ENCODE data around the gene MAST2.
"Not testable (repeated sequence)": the region's sequence is repeated elsewhere in the genome, so short reads cannot be mapped to it uniquely, and the experiment has no call there.

The MAST2 gene

GRCh38 chr1:45908611-45909140 lies 105.3 kb downstream of the MAST2 start:
- no peak for DNase-seq

- DNase-seq = no peak
These were observed 108.2 kb downstream of the MAST2 start for GRCh38 chr1:45911634-45912033.

GRCh38 chr1:45913183-45913683 lies 109.8 kb downstream of the MAST2 start:
- no peak for DNase-seq

DNA sequence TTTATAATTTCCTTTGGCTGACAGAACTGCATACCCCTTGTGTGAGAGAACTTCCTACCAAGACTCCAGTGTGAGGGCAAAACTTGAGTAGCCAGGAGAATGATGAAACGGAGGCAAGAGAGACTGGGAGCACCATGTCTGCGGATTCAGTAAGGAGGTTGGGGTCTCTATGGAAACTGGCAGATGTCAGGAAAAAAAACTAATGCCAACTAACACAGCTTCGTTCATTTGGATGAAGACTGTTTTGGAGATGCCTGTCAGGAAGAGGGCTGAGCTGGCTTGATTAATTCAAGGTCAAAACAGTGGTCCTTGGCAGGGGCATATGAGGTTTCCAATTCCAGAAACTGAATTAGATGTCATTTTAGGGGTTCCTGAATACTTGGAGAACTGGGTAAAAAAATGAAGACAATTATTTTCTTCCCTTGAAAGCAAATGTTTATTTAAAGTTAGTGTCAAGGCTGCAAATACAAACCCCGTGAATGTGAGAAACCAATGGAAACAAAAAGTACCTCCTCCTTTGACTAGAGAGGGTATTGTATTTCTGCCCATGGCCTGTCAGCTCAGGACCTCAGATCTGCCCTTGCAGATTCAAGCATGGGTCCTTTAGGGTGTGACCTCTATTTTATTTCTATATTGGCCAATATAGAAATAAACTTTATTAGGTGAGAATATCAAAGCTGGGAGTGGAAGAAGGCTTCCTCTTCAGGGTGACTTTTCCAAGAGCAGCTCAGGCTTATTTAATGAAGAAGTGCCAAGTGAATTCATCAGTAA lies 110.5 kb downstream of the MAST2 start:
- no peak for DNase-seq

DNA sequence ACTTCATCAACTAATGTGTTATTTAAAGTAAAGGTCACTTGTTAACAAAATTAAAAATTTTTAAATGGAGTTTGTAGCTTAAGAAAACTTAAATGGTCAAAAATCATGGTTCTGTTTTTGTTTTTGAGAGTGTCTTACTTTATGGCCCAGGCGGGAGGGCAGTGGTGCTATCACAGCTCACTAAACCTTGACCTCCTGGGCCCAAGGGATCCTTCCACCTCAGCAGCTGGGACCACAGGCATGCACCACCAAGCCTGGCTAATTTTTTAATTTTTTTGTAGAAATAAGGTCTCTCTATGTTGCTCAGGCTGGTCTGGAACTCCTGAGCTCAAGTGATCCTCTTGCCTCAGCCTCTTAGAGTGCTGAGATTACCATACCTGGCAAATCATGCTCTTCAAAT lies 111.4 kb downstream of the MAST2 start:
- no peak for DNase-seq

GRCh38 chr1:45922374-45922773 lies 119.0 kb downstream of the MAST2 start:
- no peak for DNase-seq

- no peak for DNase-seq
These were observed 119.4 kb downstream of the MAST2 start for GRCh38 chr1:45922813-45923212.

DNA sequence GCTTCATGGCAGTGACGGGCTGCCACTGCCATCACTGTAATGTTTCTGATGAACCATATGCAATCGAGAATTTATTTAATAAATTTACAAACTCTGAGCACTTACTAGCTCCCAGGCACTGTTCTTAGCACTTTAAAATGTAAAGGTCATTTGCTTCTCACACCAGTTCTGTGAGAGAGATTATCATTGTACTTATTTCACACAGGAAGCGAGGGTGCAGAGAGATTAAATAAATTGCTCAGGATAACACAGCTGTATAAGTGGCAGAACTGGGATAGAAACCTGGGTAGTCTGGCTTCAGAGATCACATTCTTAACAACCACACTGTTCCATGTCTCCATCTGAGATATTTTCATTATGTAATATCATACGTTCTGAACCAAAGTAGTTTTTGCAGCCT lies 119.9 kb downstream of the MAST2 start:
- DNase-seq = no peak

- no peak for DNase-seq
These were observed 121.3 kb downstream of the MAST2 start for GRCh38 chr1:45924736-45925135.

DNA sequence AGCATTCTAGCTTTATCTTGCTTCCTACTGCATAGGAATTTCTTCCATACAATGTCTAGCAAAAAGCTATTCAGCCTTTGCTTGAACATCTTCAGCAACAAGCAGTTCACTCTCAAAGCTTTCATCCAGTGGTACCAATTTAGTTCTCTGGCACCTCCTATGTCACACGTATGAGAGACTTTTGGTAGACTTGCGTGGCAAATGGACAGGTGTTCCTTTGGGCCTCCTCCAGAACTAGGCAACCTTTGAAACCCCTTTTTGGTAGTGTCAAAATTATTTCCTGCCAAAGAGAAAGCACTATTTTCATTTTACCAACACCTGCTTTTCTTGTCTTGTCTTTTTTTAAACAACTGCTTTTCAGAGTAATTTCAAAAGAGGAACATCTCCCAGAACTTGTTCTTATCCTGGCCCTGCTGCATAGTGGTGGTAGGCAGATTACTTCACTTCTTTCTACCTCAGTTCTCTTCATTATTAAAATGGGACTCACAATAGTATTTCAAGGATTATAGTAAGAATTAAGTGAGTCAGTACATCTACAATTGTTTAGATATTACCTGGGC lies 122.4 kb downstream of the MAST2 start:
- no peak for DNase-seq

DNA sequence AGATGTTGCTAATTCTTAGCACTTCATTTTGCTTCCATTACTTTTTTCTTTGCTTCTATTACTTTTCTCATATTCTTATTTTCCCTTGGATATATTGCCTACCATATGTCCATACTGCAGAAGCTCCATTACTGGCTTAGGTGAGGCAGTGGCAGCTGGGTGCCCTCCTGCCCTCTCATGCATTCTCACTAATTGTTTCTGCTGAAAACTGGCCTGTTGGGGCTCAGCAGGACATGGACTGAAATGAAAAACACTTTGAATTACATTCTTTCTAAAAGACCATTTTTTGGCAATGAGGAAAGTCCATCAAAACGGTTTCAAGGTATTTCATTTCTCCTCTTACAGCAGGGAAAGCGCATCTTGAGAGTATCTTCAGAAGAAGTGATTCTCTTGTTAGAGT lies 122.9 kb downstream of the MAST2 start:
- no peak for DNase-seq

DNA sequence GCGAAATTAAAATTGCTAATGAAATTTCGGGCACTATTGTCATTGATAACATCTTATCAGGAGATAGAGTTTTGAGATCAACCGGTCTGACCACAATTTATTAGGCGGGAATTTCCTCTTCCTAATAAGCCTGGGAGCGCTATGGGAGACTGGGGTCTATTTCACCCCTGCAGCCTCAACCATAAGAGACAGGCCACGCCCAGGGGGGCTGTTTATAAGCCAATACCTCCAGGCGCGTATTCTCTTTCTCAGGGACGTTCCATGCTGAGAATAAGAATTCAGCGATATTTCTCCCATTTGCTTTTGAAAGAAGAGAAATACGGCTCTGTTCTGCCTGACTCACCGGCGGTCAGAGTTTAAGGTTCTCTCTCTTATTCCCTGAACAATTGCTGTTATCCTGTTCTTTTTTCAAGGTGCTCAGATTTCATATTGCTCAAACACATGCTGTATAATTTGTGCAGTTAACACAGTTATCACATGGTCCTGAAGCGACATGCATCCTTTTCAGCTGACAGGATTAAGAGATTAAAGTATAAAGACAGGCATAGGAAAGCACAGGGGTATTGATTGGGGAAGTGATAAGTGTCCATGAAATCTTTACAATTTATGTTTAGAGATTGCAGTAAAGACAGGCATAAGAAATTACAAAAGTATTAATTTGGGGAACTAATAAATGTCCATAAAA lies 124.0 kb downstream of the MAST2 start:
- DNase-seq = not testable (repeated sequence)

GRCh38 chr1:45928486-45929205 lies 125.2 kb downstream of the MAST2 start:
- no peak for DNase-seq

DNA sequence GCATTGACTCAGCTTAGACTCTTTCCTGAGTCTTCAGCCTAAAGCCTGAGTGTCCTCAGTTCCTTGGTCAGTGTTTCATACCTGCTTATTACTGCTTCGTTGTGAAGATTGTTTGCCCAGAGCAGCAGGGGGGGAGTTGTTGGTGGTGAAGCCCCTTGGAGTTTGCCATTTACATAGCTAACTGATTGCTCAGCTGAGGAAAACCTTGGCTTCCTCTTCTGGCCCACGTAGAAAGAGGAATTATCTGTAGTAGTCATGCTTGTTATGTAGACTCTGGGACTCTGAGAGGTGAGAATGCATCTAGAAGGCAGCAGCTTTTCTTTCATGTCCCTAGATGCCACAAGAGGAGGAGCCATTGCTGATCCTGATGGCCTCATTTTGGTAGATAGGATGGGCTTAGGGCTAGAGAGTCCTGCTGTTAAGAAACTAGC lies 125.9 kb downstream of the MAST2 start:
- no peak for DNase-seq

DNA sequence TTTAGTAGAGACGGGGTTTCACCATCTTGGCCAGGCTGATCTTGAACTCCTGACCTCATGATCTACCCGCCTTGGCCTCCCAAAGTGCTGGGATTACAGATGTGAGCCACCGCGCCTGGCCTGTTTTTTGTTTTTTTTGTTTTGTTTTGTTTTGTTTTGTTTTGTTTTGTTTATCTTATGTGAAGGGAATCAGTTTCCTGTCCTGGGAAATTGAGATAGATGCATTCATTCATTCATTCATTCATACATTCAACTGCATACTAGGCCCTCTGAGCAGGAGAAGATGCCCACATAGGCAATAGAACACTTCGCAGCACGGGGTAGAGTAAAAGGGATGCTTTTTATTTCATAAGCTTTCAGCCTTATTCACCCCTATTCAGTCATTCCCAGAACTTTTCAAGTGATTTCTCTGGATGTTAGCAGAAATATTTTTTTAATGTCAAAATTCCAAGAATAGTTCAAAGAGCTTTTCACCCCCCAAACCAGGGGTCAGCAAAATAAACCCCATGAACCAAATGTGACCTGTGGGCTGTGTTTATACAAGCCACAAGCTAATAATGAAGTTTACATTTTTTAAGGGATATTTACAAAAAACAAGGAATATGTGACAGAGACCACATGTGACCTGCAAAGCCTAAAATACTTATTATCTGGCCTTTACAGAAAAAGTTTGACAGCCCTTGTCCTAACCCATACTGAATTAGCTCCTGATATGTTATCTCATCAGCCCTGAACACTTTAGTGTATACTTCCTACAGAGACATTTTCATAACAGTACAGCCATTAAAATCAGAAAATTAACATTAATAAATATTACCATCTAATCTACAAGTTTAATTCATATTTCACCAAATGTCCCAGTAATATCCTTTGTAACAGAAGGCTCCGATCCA lies 127.1 kb downstream of the MAST2 start:
- DNase-seq = no peak

DNA sequence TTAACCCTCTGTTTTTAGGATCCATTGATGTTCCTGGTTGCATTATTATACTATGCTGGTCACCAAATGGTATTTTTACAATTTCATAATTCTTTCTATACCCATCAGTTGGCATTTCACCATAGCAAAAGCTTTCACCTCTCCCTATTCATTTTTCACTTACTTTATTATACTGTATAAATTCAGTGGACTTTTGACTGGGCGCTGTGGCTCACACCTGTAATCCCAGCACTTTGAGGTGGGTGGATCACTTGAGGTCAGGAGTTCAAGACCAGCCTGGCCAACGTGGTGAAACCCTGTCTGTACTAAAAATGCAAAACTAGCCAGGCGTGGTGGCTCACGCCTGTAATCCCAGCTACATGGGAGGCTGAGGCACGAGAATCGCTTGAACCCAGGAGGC lies 128.8 kb downstream of the MAST2 start:
- DNase-seq = not testable (repeated sequence)

DNA sequence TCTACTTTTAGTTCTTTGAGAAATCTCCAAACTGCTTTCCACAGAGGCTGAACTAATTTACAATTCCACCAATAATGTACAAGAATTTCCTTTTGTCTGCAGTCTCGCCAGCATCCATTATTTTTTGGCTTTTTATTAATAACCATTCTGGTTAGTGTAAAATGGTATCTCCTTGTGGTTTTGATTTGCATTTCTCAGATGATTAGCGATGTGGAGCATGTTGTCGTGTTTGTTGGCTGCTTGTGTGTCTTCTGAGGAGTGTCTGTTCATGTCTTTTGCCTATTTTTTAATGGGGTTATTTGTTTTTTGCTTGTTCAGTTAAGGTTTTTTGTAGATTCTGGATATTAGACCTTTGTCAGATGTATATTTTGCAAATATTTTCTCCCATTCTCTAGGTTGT lies 131.5 kb downstream of the MAST2 start:
- DNase-seq = no peak

DNA sequence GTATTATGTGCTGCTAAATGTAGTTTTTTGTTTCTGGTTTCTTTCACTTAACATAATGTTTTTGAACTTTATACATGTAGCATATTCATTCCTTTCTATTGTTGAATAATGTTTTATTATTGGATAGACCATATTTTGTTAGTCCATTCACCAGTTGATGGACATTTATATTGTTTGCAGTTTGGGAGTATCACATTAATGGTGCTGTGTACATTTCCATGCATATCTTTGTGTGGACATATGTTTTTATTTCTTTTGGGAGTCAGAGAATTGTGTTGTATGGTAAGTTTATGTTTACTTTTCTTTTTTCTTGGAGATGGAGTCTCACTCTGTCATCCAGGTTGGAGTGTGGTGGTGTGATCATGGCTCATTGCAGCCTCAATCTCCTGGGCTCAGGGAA lies 134.6 kb downstream of the MAST2 start:
- no peak for DNase-seq

- DNase-seq = no peak
These were observed 139.0 kb downstream of the MAST2 start for GRCh38 chr1:45942411-45942810.

DNA sequence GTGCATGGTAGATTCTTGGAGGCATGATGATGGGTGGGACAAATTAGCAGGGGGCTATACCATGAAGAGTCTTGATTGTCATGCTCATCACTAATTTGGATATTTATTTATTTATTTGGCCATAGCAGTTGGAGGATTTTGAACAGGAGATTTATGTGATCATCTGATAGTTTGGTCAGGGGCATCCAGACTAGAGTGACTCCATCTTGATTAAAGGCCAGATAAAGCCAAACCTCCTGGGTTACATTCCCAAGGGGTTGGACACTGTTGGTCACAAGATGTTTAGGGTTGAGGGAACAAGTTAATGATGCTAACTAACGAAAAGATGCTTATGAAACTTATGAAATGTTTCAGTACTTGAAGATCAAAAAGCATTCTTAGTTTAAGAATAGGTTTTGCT lies 139.8 kb downstream of the MAST2 start:
- no peak for DNase-seq

DNA sequence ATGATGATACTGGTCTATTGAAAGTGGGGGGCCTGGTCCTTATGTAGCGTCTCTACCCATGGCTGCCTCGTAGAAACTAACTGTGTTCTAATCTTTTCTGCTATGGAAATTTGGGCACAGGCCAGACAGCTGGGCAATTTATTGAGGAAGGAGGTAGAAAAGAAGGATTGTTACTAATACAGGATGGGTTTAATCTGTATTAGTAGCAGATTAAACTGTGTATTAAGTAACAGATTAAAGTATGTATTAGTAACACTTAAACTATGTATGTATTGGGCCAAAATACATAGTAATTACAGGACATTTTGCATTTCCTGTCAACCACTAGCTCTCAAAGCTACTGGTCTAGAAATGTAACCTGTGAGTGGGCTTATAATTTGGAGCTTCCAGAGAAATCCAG lies 142.0 kb downstream of the MAST2 start:
- DNase-seq = no peak

GRCh38 chr1:45949462-45949861 lies 146.1 kb downstream of the MAST2 start:
- not testable (repeated sequence) for DNase-seq
